ENCODE measurements around the gene TK2.

DNA sequence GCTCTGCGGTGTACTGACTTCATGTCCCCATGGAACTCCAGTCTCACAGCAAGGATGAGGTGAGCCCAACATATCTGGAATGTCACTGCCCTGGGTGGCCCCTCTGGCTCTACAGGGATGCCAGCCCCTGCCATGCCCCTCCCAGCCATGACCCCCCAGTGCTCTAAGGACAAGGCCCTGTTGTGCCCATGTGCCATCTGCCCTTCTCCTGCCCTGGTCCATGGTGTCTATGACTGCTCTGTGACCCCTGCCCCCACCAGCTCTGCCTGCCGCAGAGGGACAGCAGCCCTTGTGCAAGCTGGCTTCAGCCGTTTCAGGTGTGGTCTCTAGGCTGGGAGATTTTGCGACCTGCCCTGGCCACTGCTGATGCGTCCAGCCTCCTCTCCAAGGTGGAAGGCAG lies 40.3 kb downstream of the TK2 start:
- TF ChIP-seq, protein P1, sequence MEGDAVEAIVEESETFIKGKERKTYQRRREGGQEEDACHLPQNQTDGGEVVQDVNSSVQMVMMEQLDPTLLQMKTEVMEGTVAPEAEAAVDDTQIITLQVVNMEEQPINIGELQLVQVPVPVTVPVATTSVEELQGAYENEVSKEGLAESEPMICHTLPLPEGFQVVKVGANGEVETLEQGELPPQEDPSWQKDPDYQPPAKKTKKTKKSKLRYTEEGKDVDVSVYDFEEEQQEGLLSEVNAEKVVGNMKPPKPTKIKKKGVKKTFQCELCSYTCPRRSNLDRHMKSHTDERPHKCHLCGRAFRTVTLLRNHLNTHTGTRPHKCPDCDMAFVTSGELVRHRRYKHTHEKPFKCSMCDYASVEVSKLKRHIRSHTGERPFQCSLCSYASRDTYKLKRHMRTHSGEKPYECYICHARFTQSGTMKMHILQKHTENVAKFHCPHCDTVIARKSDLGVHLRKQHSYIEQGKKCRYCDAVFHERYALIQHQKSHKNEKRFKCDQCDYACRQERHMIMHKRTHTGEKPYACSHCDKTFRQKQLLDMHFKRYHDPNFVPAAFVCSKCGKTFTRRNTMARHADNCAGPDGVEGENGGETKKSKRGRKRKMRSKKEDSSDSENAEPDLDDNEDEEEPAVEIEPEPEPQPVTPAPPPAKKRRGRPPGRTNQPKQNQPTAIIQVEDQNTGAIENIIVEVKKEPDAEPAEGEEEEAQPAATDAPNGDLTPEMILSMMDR (IDR thresholded peaks at IDR 0.05), result no peak
- TF ChIP-seq POLR2A (IDR thresholded peaks at IDR 0.05), result no peak
